K562 treated with DMSO at 1 percent for 24 hours (cell line): ENCODE results near the gene FAM25G. TPM values are rescaled to one million over a fixed set of nuclear protein-coding genes. Genes with fewer than 3 reads are reported as not detected.

Source experiments
- total RNA-seq: library from RNA; unstranded; fragments of 300-600 nt; gene quantifications from 2 replicates; pipeline ENCODE4 v1.2.3, GENCODE V29; 2022; ENCODE audit warnings: low read depth; ENCODE audit not compliant: insufficient read depth

Gene FAM25G
- not detected in 2 replicates for total RNA-seq

GRCh38 chr10:47491600-47491999 lies at the start of gene FAM25G:
Gene FAM25G (minus strand): TSS chr10:47491700. CDS start chr10:47491674, 26 bp downstream.

GRCh38 chr10:47523475-47523874 lies 32.0 kb upstream of the FAM25G start, which contains the start of gene AGAP9:
Gene AGAP9 (minus strand): TSS chr10:47523638. CDS start chr10:47523526, 112 bp downstream.

GRCh38 chr10:47483923-47484322 lies 7.6 kb downstream of the FAM25G start, which contains the start of gene ANXA8:
Gene ANXA8 (minus strand): TSS chr10:47484115. CDS start chr10:47483933, 182 bp downstream.

Other genes starting within 250 kb of the FAM25G start
- not detected in 2 replicates for gene GDF10, start 191.5 kb downstream of the FAM25G start, total RNA-seq
- gene GDF2, start 169.2 kb downstream of the FAM25G start, total RNA-seq, result 2.0 and 2.8 TPM in 2 replicates
- not detected in 2 replicates for gene RBP3, start 143.3 kb downstream of the FAM25G start, total RNA-seq
- not detected in 2 replicates for gene ZNF488, start 107.4 kb downstream of the FAM25G start, total RNA-seq
- not detected in 2 replicates for gene ANXA8, start 7.6 kb downstream of the FAM25G start, total RNA-seq
- gene AGAP9, start 31.9 kb upstream of the FAM25G start, total RNA-seq, result 3.8 and 4.4 TPM in 2 replicates